HG03342 (cell line): ENCODE results near the gene ABCA10.
"Not testable (repeated sequence)": the region's sequence is repeated elsewhere in the genome, so short reads cannot be mapped to it uniquely, and the experiment has no call there.

Experiments
- ATAC-seq: cut with Tn5 transposase; IDR thresholded peaks from one replicate; pipeline ENCODE4 v1.9.1; 2021; ENCODE audit warnings: mild to moderate bottlenecking, moderate library complexity; ENCODE audit not compliant: unreplicated experiment

ABCA10 gene

GRCh38 chr17:69231521-69231920 is 2.9 kb upstream of the ABCA10 start:
- no peak for ATAC-seq

- no peak for ATAC-seq
These were observed 2.3 kb upstream of the ABCA10 start for GRCh38 chr17:69230939-69231338.

- ATAC-seq = no peak
These were observed 606 bp downstream of the ABCA10 start for GRCh38 chr17:69228018-69228417.

- ATAC-seq = no peak
These were observed 1.1 kb downstream of the ABCA10 start for GRCh38 chr17:69227541-69227940.

- peak; percentile 97 for ATAC-seq
These were observed 4.8 kb downstream of the ABCA10 start for GRCh38 chr17:69223809-69224208.

- no peak for ATAC-seq
These were observed 5.8 kb downstream of the ABCA10 start for GRCh38 chr17:69222707-69223258.

GRCh38 chr17:69220098-69220497 is 8.5 kb downstream of the ABCA10 start:
- ATAC-seq = no peak

- no peak for ATAC-seq
These were observed 9.6 kb downstream of the ABCA10 start for GRCh38 chr17:69218986-69219385.

- ATAC-seq = no peak
These were observed 15.4 kb downstream of the ABCA10 start for GRCh38 chr17:69213059-69213813.

- no peak for ATAC-seq
These were observed 20.0 kb downstream of the ABCA10 start for GRCh38 chr17:69208640-69209039.

GRCh38 chr17:69207151-69207550 is 21.5 kb downstream of the ABCA10 start:
- ATAC-seq = no peak

GRCh38 chr17:69198238-69198637 is 30.4 kb downstream of the ABCA10 start:
- no peak for ATAC-seq

- not testable (repeated sequence) for ATAC-seq
These were observed 32.4 kb downstream of the ABCA10 start for GRCh38 chr17:69196105-69196653.

GRCh38 chr17:69192754-69193153 is 35.9 kb downstream of the ABCA10 start:
- ATAC-seq = no peak

GRCh38 chr17:69188796-69189195 is 39.8 kb downstream of the ABCA10 start:
- no peak for ATAC-seq

- no peak for ATAC-seq
These were observed 40.6 kb downstream of the ABCA10 start for GRCh38 chr17:69188064-69188463.

GRCh38 chr17:69187294-69187693 is 41.3 kb downstream of the ABCA10 start:
- no peak for ATAC-seq

GRCh38 chr17:69179227-69179952 is 49.2 kb downstream of the ABCA10 start:
- ATAC-seq = no peak

- no peak for ATAC-seq
These were observed 52.2 kb downstream of the ABCA10 start for GRCh38 chr17:69176457-69176795.

GRCh38 chr17:69175625-69176456 is 52.8 kb downstream of the ABCA10 start:
- no peak for ATAC-seq

- ATAC-seq = no peak
These were observed 53.4 kb downstream of the ABCA10 start for GRCh38 chr17:69175262-69175624.
